ENCODE results near the gene PHEX. TPM values are rescaled to one million over a fixed set of nuclear protein-coding genes. Genes with fewer than 3 reads are reported as not detected.

PHEX gene
- total RNA-seq: 1.2 and 3.0 TPM in 2 replicates

GRCh38 chrX:22032084-22032483 lies at the start of gene PHEX:
TSS of gene PHEX (plus strand) at chrX:22032325. CDS start at chrX:22033006, 681 bp downstream.

DNA sequence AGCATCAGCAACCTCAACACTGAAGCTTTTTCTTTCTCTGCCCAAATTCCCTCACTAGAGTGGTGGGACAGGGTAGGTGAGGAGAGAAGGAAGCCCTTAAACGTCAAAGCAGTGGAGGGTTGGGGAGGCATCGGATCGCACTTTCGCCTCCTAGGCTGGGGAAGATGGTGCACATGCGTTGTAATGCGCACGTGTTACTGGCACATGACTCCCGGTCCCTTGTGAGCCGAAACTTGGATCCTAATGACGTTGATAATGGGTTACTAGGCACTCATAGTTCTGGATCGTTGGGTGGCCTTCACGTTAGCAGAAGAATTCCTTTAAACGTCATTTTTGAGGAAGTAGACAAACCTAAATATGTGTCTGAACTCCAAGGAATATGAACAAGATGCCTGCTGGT lies 240.5 kb downstream of the PHEX start, which contains the start of gene CBLL2:
Gene CBLL2, plus strand, starts transcription at position 301 of the 400 bp plus-strand sequence. Its CDS starts 79 bp downstream, at position 380.

Other genes starting within 250 kb of the PHEX start
- gene MBTPS2, start 192.7 kb upstream of the PHEX start, total RNA-seq: 5.2 and 6.7 TPM in 2 replicates
- 0.76 and 0.78 TPM in 2 replicates for gene YY2, start 176.3 kb upstream of the PHEX start, total RNA-seq
- gene SMS, start 91.6 kb upstream of the PHEX start, total RNA-seq: 120 and 184 TPM in 2 replicates
- gene CBLL2, start 240.6 kb downstream of the PHEX start, total RNA-seq: not detected in 2 replicates

Measured in hair follicular keratinocyte (primary cell).